ENCODE data around the gene TRIM47.
"Not testable (repeated sequence)": the region's sequence is repeated elsewhere in the genome, so short reads cannot be mapped to it uniquely, and the experiment has no call there.

Gene TRIM47

DNA sequence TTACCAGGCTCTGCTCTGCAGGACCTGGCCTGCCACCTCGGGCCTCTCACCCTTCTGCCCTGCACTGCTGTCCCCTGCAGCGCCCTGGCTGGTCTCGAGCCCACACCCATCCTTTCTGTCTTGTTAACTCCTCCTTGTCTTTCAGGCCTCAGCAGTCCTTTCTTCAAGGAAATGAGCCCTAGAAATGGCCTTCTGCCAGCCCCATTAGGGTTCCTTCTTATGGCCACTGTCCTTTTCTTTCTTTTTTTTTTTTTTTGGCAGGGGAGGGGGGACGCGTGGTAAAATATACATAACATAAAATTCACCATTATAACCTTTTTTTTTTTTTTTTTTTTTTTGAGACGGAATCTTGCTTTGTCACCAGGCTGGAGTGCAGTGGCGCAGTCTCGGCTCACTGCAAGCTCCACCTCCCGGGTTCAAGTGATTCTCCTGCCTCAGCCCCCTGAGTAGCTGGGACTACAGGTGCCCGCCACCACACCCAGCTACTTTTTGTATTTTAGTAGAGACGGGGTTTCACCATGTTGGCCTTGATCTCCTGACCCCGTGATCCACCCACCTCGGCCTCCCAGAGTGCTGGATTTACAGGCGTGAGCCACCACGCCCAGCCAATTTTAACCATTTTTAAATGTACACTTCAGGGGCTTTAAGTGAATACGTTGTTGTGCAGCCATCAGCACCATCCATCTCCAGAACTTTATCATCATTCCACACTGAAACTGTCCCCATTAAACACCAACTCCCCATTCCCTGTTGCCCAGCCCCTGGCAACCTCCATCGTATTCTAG lies 12.8 kb downstream of the TRIM47 start:
- not testable (repeated sequence) for DNase-seq (ENCODE audit: low read depth)

DNA sequence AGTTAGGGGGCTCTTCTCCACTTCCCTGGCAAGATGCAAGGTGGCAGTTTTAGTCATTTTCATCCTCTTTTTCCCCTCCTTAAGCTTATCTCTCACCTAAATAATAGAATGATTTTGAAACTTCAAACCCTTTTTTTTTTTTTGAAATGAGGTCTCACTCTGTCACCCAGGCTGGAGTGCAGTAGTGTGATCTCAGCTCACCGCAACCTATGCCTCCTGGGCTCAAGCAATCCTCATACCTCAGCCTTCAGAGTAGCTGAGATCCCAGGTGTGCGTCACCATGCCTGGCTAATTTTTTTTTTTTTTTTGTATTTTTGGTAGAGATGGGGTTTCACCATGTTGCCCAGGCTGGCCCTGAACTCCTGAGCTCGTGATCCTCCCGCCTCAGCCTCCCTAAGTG lies 13.5 kb downstream of the TRIM47 start:
- DNase-seq (ENCODE audit: low read depth), result not testable (repeated sequence)

DNA sequence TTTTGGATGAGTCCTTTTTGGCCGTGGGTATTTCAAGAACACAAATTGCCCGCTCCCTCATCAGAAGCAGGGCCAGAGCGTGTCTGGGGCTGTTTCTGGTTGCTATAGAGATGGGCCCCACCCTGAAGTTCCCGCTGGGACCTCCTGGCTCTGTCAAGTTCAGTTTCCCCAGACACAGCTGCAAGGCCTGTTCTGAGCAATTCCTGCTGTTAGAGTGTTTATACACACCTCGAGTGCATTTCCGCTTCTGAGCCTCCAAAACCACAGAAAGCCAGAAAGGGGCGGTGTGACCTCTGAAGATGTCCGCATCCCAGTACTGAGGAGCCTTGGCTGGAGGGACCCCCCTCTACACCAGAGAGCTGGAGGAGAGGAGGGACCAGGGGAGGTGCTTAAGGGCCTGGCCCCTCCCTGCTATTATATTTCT lies 13.9 kb downstream of the TRIM47 start:
- no peak for DNase-seq (ENCODE audit: low read depth)

DNA sequence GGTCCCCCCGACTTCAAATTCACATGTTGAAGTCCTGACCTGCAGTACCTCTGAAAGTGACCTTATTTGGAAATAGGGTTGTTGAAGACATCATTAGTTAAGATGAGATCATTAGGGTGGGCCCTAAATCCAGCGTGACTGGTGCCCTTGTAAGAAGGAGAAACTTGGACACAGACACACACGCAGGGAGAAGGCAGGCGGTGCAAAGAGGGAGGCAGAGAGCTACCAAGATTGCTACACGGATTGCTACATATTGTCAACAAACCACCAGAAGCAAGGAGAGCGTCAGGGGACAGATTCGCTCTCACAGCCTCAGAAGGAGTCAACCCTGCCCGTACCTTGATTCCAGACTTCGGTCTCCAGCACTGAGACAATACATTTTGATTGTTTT lies 16.5 kb downstream of the TRIM47 start:
- no peak for DNase-seq (ENCODE audit: low read depth)

DNA sequence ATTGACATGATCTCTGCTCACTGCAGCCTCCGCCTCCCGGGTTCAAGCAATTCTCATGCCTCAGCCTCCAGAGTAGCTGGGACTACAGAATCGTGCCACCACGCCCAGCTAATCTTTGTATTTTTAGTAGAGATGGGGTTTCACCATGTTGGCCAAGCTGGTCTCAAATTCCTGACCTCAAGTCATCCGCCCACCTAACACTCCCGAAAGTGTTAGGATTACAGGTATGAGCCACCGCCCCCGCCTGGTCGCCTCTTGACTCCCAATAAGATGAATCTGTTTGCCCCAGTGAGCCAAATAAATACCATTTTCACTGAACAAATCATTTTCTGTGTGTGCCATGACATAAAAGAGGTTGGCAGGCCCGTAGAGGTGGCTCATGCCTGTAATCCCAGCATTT lies 19.0 kb downstream of the TRIM47 start:
- DNase-seq (ENCODE audit: low read depth), result not testable (repeated sequence)

DNA sequence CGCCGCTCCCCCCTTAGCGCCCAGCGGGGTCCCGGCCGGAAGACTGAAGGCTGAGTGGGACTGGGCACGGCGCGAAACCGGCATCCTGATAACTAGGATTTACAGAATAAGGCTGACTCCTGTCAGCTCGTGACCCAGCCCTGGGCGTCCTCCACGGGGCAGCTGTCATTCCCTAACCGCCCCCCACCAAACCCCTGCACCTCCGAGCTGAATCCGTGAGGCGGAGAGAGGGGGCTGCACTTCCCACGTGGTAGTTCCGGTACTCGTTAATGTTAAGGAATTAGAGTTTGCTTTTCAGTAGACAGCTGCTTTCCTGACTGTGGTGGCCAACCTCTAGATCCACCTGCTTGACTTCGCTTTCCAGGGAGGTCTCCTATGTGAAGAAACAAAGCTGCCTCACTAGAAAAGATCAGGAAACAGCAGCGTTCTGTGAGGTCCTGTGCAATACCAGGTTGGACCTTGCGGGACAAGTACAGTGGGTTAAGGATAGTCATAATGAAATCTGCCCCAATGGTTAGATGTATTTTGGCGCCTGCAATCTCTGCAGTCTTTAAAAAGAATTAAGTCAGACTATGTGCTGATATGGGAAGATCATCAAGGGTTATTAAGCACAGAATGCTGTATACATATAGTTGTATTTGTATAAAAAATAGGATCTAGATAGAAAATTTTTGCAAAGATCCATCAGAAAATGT lies 22.2 kb downstream of the TRIM47 start:
- DNase-seq (ENCODE audit: low read depth), result no peak

DNA sequence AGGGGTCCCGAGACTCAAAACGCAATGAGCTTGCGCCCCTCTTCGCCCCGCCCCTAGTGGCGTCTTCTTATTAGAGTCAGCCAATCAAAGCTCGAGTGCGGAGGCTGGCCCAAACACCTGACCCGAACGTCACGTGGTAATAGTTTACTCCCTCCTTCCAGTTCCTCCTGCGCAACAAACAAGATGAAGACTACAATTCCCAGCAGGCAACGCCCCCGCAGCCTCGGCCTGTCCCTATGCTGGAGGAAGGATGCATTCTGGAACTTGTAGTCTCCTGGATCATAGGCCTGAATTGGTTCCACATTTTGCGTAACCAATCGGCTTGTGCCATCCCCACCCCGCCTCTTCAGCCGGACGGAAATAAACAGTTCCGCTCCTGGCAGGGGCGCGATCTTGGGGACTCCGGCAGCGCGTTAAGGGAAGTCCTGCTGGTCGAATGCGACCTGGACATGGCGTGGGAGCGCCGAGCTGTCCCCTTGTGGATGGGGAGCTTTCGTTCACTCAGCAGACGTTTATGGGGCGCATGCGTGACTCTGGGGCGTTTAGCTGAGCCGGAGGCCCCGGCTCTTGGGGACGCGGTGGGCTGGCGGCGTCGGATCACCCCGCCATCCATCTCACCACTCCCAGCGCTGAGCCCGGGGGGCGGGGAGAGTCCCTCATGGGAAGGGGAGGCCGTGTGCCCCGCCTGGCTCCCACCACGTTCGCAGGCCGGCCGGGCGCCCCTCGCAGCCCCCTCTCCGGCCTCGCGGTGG lies 22.9 kb downstream of the TRIM47 start, which contains the start of gene WBP2:
Gene WBP2 (minus strand): TSS at position 26 of the 752 bp plus-strand sequence. CDS start 38 bp downstream, outside the sequence.
- DNase-seq (ENCODE audit: low read depth), result peak; percentile 91

DNA sequence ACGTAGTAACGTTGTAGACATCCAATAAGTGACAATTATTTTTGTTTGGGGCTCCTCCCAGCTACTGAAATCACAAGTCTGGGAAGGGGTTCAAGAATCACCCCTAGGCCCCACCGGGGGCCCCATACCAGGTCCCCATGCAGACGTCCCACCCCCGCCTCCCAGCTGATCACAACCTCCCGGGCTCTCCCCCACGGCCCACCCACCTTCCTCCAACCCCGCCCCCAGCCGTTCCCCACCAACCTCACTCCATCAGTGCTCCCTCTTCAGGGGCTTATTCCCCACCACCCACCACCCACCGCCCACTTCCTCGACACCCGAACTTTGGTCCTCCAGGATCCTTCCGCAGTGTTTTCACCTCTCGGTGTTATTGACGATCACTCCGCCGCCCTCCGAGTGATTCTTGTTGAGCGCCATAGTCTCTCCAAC lies 23.5 kb downstream of the TRIM47 start:
- DNase-seq (ENCODE audit: low read depth), result no peak

DNA sequence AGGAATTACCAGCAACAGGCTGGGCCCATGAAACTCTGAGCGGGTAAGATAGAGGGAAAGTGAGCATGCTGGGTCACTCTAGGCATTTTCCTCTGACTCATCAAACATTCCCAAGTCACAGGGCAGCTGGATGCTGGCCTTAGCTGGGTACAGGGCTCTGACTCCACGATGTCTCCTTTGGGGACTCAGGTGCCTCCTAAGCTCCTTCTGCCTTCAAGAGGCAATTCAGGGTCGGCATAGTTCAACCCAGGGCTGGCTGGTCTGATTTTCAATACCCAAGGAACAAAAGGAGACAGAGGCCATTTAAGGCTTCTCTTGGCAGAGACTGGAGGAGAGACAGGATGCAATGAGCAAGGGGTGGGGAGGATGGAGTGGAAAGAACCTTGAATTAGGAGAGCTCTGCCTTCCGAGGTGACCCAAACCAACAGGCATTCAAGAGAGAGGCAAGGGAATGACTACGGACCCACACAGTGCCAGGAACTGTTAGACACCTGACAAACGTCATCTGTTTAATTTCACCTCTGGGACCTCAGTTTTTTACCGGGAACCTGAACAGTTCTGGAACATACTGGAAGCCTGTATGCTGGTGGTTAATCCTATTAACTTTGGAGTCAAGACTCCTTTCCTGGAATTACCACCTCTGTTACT lies 24.2 kb downstream of the TRIM47 start:
- DNase-seq (ENCODE audit: low read depth), result no peak

DNA sequence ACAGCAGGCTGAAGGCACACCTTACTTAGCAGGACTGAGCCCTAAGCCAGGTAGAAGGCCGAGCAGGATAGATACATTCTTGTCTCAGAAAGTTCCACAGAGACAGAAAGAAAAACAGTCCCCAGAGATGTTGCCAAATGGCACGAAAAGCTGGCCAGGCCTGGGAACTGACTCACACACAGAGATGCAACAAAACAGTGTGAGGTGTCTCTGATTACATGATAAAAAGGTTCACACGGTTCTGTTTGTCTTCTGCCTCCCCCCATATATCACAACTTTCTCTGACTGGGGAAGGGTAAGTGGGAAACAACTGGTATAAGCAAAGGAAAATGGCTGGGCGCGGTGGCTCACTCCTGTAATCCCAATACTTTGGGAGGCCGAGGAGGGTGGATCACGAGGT lies 24.9 kb downstream of the TRIM47 start:
- DNase-seq (ENCODE audit: low read depth), result no peak

DNA sequence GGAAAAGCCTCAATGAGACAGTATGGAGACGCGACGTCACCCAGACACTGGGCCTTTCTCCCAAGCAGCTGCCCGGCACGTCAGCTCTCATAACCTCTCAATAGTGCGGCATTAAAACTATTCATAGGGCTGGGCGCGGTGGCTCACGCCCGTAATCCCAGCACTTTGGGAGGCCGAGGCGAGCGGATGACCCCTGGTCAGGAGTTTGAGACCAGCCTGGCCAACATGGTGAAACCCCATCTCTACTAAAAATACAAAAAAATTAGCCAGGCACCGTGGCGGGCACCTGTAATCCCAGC lies 26.7 kb downstream of the TRIM47 start:
- not testable (repeated sequence) for DNase-seq (ENCODE audit: low read depth)

DNA sequence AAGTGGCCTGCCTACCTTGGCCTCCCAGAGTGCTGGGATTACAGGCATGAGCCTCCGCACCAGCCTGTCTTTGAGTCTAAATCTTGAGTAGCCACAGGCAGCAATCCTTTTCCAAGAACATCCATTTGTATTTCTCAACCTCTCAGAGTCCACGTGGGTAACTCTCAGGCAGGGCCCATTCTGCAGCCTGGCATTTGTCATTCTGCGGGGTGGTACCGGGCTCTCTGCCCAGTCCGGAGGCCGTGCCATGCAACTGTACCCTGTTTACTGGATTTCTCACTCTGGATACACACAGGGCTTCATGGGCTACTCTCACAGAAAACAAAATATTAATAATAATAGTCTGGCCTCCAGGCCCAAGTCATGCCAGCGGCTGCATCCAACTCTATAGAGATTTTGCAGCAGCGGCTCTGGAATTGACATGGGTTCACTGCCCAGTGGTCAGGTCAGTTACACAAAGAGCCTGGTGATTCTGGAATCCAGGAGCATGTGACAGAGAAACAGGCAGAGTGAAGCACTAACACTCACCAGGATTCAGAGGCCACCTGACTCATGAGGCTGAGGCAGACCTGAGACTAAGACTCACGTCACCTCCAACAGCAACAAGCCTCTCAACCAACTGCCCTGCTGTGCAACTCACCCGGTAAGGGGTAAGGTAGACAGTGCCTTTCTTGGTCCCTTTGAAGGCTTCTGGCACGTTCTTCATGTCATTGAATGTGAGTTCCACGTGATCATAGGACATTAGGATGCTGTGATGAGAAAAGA lies 27.3 kb downstream of the TRIM47 start:
- DNase-seq (ENCODE audit: low read depth), result no peak

DNA sequence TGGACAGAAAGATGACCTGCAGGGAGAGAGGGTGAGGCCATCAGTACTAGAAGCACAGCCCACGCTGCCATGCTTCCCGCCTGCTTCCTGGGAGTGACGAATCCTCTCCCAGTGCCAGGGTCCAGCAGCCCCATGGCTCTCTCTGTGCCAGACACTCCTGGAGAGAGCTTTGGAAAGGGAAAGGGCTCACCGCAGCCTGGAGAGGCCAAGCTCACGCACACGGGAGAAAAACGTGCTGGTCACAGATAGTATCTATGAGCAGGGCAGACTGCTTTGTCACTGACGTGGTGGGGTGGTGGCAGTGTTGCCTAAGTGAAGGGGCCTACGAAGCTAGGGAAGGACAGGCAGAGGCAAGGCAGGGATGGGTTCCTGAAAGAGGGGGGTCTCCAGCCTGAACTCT lies 28.7 kb downstream of the TRIM47 start:
- no peak for DNase-seq (ENCODE audit: low read depth)

DNA sequence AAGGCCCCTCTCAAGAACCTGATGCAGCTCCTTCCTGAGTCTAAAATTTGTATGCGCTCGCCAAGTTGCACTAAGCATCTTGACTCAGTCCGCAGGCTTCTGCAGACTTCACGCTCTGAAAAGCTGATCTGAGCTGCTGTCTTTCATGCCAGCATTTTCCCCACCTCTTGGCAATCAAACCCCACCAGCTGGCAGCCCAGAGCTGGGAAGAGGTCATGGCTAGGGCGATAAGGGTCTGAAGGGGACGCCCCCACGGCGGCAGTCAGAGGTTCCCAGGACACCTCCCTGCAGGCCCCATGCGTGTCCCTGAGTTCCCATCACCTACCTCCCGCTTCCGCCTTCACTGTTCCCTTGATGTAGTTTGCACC lies 29.1 kb downstream of the TRIM47 start:
- no peak for DNase-seq (ENCODE audit: low read depth)

DNA sequence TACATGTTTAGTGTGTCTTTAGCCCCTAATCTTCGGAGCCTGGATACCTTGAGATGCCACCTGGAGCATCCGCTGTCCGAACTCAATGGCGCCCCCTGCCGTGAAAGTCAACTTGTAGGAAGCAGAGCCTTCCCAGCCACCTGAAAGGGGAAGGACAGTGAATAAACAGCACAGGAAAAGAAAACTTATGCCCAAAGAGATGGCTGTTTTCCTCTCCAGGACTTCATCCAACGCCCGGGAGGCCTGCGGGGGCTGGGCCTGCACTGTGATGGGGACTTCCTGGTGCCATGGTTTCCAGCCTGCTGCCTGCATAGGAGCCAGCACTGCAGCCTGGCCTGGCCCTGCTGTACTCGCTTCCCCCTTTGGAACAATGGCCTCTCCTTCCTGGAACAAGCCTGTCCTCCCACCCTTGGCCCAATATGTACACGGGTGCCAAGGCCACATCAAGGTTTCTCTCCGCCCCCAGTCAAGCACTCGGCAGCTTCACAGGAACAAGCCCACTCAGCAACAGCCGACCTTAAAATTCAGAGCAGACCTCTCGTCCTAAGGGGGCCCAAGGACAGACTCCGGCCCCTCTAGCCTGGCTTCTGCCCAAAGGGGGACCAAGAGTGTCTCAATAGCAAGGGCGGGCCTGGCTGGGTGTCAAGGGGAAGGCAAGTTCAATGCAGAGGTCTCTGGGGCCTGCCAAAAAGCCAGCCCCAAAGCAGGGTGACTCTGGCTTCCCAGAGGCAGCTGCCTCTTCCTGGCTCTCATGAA lies 29.7 kb downstream of the TRIM47 start:
- peak; percentile 66 for DNase-seq (ENCODE audit: low read depth)

DNA sequence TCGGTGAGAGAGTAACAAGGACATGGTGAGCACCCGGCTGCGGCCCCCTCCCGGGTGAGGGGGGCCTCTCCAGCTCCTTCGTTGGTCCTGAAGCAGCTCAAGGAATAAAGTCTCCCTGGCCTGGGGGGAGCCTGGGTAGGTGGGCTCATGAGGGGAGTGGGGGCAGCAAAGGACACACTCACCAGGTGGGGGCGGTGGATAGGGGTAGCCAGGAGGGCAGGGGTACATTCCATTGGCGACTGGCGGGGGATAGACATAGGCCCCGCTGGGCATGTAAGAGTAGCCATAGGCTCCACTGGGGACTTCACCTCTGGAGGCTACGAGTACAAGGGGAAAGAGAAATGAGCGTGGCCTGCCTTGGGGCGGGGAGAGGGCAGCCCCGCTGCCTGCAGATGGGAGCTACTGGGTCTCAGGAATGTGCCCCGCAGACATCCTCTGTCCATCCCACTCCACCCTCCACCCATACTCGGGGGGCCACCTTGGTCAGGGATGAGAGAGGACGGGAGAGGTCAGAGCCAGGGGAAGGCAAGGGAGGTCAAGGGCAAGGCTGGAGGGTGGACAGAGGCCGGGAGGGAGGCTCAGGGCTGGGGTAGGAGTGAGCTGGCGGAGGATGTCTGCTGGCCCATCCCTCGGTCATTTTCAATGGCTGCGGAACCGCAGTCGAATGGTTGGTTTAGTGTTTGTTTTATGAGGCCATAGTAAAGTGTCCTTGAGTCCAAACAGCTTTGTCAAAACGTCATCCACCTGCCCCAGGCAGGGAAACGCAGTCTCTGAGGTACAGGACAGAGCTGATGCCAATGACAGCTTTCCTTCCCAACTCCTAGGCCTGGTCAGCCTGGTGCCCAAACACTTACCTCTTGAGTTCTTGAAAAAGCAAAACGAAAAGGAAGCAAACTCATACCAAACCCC lies 30.5 kb downstream of the TRIM47 start:
- no peak for DNase-seq (ENCODE audit: low read depth)

DNA sequence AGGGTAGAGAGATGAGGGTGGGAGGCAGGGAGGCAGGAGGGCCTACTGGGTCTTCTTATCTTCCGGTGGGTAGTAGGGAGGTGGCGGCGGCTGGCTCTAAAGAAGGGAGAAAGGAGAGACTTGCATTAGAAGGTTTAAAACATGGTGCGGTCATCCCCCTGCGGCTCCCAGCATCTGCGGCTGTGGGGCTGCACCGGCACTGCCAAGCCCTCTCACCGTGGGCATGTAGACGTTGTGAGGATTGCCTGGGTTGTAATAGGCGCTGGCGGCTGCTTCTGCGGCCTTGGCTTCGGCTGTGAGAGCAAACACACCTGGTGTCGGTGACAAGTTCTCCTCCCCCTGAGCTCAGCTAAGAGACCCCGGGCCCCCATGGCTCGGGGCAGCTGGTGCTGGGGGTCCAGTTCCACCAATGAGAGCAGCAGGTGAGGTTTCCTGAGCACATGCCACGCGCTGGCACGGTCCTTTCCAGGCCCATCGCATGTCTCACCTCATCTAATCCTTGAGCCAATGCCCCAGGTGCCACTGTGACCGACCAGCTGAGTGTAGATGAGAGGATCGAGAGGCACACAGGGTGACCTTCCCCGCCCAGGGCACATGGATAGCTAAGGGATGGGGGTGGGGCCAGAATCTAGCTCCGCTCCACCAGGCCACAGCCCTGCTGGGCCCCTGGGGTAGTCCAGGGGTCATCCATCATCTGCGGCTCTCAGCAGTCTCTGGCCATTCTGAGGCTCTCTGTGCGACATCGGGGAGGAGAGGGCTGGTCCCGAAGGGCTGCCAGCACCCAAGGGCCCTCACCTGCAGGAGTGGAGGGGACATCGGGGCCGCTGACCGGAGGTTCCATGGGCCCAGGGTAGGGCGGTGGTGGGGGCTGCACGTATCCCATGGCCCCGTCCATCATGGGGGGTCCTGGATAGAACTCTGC lies 31.4 kb downstream of the TRIM47 start:
- no peak for DNase-seq (ENCODE audit: low read depth)

DNA sequence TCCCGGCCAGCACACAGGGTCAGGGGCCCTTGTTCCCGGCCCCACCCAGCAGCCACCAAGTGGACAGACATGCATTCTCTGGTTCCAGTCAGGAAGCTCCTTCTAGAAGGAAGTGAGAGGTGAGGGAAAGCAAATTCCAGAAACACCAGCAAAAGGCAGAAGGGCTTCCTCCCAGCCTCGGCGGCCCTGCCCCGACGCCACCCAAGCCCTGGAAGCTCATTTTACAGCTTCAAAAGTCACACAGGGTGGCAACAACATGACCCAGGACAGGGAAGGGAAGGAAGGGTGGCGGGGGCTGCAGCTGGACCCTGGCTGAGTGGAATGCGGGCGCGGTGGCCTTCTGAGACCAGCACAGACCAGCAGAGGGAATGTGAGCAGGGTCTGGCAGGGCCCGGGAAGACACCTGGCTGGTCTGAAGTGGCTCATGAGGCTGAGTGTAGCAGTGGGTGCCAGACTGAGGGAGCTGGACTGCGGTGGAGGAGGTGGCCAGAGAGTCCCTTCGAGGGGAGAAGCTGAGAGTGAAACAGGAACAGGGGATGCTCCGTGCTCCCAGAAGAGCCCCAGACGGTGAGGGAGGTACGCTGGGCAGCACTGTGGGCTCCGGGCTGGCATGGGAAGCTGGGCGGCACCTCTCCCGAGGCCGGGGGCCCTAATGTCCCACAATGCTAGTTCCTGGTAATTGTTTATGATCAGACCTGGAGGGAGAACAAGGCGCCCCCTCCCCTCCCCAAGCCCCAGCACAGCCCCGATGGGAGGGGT lies 32.3 kb downstream of the TRIM47 start:
- DNase-seq (ENCODE audit: low read depth), result no peak
